ENCODE data around the gene TMEM19. TPM values are rescaled to one million over a fixed set of nuclear protein-coding genes. Genes with fewer than 3 reads are reported as not detected.

Gene TMEM19
- total RNA-seq, 1 donor from 2014 or later = 55.0 TPM

Other genes starting within 250 kb of the TMEM19 start
- not detected in 2 replicates for gene LGR5, start 246.3 kb upstream of the TMEM19 start, total RNA-seq
- 16.7 and 24.9 TPM in 2 replicates for gene ZFC3H1, start 22.2 kb upstream of the TMEM19 start, total RNA-seq
- 10.6 and 11.8 TPM in 2 replicates for gene THAP2, start 21.8 kb upstream of the TMEM19 start, total RNA-seq
- 39.1 and 39.9 TPM in 2 replicates for gene RAB21, start 68.8 kb downstream of the TMEM19 start, total RNA-seq
- gene TBC1D15, start 153.7 kb downstream of the TMEM19 start, total RNA-seq = 16.2 and 17.7 TPM in 2 replicates